Kidney tubule cell (primary cell): Measurements from ENCODE around the gene DSTN.
"Not testable (repeated sequence)": the region's sequence is repeated elsewhere in the genome, so short reads cannot be mapped to it uniquely, and the experiment has no call there.

Source experiments
- DNase-seq: peaks from one replicate; pipeline ENCODE4 v3.0.0-alpha.2; 2018; ENCODE audit warnings: low spot score

DSTN gene

GRCh38 chr20:17650301-17651128, 80.6 kb downstream of the DSTN start:
- DNase-seq = no peak

GRCh38 chr20:17651129-17651759, 81.4 kb downstream of the DSTN start:
- no peak for DNase-seq

- peak; percentile 11 for DNase-seq
These were observed 82.0 kb downstream of the DSTN start for GRCh38 chr20:17651760-17652388.

- no peak for DNase-seq
These were observed 82.5 kb downstream of the DSTN start for GRCh38 chr20:17652411-17652810.

GRCh38 chr20:17653835-17654648, 84.2 kb downstream of the DSTN start:
- DNase-seq = no peak

GRCh38 chr20:17654649-17655285, 84.9 kb downstream of the DSTN start:
- peak; percentile 44 for DNase-seq

- DNase-seq = peak; percentile 16
These were observed 85.4 kb downstream of the DSTN start for GRCh38 chr20:17655286-17655651.

GRCh38 chr20:17655865-17656479, 86.1 kb downstream of the DSTN start:
- peak; percentile 39 for DNase-seq

- no peak for DNase-seq
These were observed 87.4 kb downstream of the DSTN start for GRCh38 chr20:17657079-17657825.

- no peak for DNase-seq
These were observed 88.2 kb downstream of the DSTN start for GRCh38 chr20:17657898-17658647.

- no peak for DNase-seq
These were observed 88.7 kb downstream of the DSTN start for GRCh38 chr20:17658648-17658993.

GRCh38 chr20:17659344-17659743, 89.5 kb downstream of the DSTN start:
- DNase-seq = not testable (repeated sequence)
